GM10266 (cell line): ENCODE results near the gene MYOCD.

Source experiments
- DNase-seq: peaks from one replicate; pipeline ENCODE4 v3.0.0; 2012; ENCODE audit errors: extremely low spot score
- TF ChIP-seq, protein P1 (sequence below): IDR thresholded peaks from 2 replicates; pipeline ENCODE4 v1.5.1; 2012; ENCODE audit warnings: mild to moderate bottlenecking, low read depth; ENCODE audit not compliant: control insufficient read depth, insufficient read depth; ENCODE audit errors: missing control alignments

Gene MYOCD

DNA sequence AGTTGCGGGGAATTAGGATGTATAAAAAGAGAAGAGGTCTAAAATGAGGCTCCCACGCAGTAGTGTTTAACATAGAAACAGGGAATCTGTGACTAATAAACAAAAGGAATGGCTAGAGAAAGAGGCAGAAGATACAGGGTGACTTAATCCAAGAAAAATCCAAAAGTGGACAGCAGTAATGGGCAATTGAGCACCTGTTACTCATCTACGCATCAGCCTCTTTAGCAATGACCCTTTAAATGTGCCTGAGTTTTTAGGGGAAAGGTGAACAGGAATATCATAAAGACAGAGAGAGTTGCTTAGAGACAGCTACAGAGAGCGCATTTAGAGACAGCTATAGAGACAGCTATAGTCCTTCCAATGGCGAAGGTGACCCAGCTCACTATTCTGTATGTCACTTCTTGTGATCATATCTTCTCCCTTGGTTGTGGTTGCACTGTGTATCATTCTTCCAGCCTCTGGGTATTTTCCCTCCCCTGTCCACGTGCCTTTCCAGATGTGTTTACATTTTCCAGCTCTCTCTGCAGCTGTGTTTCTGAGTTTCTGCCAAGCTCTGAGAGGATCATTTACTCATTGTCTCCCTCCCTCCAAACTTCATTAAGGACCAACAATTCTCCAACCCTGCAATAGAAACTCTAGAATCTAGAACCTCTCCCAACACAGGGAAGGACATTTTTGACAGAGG is 61.5 kb downstream of the MYOCD start:
- TF ChIP-seq, protein P1, sequence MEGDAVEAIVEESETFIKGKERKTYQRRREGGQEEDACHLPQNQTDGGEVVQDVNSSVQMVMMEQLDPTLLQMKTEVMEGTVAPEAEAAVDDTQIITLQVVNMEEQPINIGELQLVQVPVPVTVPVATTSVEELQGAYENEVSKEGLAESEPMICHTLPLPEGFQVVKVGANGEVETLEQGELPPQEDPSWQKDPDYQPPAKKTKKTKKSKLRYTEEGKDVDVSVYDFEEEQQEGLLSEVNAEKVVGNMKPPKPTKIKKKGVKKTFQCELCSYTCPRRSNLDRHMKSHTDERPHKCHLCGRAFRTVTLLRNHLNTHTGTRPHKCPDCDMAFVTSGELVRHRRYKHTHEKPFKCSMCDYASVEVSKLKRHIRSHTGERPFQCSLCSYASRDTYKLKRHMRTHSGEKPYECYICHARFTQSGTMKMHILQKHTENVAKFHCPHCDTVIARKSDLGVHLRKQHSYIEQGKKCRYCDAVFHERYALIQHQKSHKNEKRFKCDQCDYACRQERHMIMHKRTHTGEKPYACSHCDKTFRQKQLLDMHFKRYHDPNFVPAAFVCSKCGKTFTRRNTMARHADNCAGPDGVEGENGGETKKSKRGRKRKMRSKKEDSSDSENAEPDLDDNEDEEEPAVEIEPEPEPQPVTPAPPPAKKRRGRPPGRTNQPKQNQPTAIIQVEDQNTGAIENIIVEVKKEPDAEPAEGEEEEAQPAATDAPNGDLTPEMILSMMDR: no peak
- no peak for DNase-seq

DNA sequence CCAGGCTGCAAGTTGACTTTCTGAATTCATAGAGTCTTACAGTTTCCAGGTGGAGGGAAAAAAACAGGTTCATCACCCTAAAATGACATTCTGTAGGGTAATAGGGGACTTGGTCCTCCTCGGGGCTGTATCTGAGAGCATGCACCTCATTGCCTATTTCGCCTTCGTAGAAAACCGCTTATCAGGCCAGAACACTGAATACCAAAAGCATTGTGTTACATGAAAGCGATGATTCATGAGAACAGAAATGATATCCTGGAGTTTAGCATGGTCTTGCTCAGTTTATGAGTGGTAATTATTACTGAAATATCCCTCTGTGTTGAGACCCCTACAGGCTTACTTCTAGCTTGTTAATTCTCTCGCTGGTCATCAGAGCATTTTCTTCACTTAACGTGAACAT is 62.2 kb downstream of the MYOCD start:
- no peak for DNase-seq
- TF ChIP-seq, protein P1: no peak

DNA sequence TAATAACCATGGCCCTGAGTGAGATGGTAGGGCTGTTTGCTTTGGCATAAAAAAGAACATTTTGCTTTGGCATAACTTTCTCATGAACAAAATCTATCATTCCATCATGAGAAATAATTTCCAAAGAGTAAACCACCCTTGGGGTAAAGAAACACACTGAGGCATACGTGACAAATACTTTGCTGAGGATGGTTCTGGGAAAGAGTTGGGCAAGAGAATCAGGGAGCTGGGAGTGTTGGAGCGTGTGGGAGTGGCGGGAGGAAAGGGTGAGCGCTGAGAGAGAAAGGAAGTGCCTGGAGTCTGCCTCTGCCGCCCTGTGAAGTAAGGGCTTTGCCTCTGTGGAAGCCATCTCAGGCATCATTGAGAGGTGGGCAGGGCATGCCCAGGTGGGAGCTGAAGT is 63.4 kb downstream of the MYOCD start:
- DNase-seq: no peak

DNA sequence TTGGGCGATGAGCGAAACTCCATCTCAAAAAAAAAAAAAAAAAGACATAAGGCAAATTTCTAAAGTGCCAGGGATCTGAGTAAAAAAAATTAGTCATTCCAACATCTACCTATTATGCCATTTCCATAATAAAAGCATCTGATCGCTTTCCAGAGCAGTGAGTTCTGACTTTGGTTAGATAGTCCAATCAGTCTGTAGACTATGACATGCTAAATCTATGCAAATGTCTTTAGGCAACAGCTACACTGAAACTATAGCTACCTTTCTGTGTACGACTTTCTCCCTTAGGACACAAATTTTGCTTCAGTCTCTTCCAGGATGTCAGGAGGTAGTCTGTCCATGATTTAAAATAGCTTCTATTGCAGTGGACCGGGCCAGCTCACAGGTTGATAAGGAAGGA is 64.7 kb downstream of the MYOCD start:
- DNase-seq: no peak
- TF ChIP-seq, protein P1: no peak

More for the DNA sequence above, 63.4 kb downstream of the MYOCD start:
- TF ChIP-seq, protein P1: no peak

DNA sequence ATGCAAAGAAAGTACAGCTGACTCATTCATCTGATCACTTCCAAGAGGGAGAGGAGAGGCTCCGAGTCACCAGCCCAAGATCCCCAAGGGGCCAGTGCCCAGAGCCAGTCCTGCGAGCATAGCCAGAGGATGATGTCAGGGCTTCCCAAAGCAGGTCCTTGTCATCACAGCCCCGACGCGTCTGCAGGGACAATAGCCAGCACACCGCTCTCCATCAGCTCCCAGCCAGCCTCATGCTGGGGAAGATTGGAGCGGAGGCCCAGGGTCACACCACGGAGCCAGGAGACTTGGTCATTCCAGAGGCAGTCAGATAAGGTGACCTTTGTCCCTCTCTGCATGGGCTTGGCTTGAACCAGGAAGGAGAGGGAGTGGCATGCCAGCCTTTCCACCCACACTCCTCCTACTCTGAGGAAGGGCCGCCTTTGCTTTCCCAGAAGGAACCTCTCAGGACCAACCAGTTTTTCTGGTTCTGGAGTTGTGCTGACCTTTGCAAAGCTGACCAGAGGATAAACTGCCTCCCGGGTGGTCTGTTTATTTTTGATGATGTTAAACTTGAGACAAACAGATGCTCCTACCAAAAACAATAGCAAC is 65.3 kb downstream of the MYOCD start:
- TF ChIP-seq, protein P1: no peak
- no peak for DNase-seq

DNA sequence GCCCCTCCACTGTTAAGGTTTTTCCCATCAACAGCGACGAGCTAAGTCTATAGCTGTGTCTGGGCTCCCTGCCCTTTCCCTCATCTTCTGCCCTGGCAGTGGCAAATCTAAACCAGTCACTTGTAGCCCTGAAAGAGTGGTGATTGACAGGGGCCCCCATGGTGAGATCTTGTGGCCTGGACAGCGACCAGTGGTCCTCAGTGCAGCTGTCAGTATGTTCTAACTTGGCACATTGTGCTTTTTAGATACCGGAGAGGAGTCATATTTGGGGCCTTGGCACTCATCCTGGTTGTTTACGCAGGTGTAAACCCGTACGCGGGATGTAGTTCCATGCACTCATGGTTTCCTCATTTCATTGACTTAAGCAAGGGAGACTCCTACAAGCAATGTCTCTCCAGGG is 66.1 kb downstream of the MYOCD start:
- DNase-seq: no peak
- TF ChIP-seq, protein P1: no peak

DNA sequence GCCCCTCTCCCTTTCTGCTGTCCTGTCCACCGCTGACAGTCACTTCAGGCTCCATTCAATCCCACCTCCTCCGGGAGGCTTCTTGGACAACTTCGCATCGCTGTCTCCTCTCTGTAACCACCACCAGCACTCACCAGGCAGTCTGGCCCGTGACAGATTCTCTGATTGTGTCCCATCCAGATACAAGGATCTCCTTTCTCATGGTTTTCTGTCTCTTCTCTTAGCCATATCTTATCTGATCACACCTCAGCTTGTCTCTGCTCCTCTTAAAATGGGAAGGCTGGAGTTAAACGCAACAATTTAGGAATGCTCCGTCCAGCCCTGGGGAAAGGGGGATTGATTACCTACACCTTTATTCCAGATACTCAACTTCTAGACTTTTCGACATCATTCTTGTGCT is 66.7 kb downstream of the MYOCD start:
- DNase-seq: no peak
- TF ChIP-seq, protein P1: no peak
